NCI-H1092 treated with DMSO at 0.1 percent for 48 hours (cell line): ENCODE results near the gene LRR1.
"Not testable (repeated sequence)": the region's sequence is repeated elsewhere in the genome, so short reads cannot be mapped to it uniquely, and the experiment has no call there.

Experiments
- DNase-seq: peaks from one replicate; lab custom pipeline; 2025; lab: John Stamatoyannopoulos, UW

Gene LRR1

GRCh38 chr14:49585803-49586672, 12.7 kb upstream of the LRR1 start, which contains the start of gene RPS29:
Gene RPS29 (minus strand): TSS chr14:49586380. CDS start chr14:49586346, 34 bp downstream.
- DNase-seq = peak; percentile 100

GRCh38 chr14:49586673-49587460, 11.9 kb upstream of the LRR1 start:
- DNase-seq = peak; percentile 83

GRCh38 chr14:49589387-49589786, 9.4 kb upstream of the LRR1 start:
- no peak for DNase-seq

- no peak for DNase-seq
These were observed 5.7 kb upstream of the LRR1 start for GRCh38 chr14:49593016-49593415.

- no peak for DNase-seq
These were observed 4.2 kb upstream of the LRR1 start for GRCh38 chr14:49594347-49595091.

- DNase-seq = no peak
These were observed 603 bp upstream of the LRR1 start for GRCh38 chr14:49598189-49598484.

GRCh38 chr14:49607583-49607982, 8.8 kb downstream of the LRR1 start:
- DNase-seq = no peak

- DNase-seq = no peak
These were observed 13.5 kb downstream of the LRR1 start for GRCh38 chr14:49612251-49612650.

GRCh38 chr14:49612671-49613070, 13.9 kb downstream of the LRR1 start:
- no peak for DNase-seq

- no peak for DNase-seq
These were observed 15.5 kb downstream of the LRR1 start for GRCh38 chr14:49614196-49614595.

GRCh38 chr14:49615776-49616175, 17.0 kb downstream of the LRR1 start:
- DNase-seq = no peak

GRCh38 chr14:49617852-49618519, 19.2 kb downstream of the LRR1 start:
- no peak for DNase-seq

GRCh38 chr14:49619273-49619672, 20.5 kb downstream of the LRR1 start:
- not testable (repeated sequence) for DNase-seq

- DNase-seq = peak; percentile 42
These were observed 21.0 kb downstream of the LRR1 start for GRCh38 chr14:49619730-49620129.

- peak; percentile 99 for DNase-seq
These were observed 21.7 kb downstream of the LRR1 start, which contains the start of the genes MGAT2 and RPL36AL for GRCh38 chr14:49620182-49621113. Gene MGAT2 (plus strand): TSS chr14:49620799. CDS start chr14:49621269, 470 bp downstream. Gene RPL36AL (minus strand): TSS chr14:49620626. CDS start chr14:49619104, 1,522 bp downstream.

- peak; percentile 80 for DNase-seq
These were observed 22.6 kb downstream of the LRR1 start for GRCh38 chr14:49621114-49621881.

- DNase-seq = no peak
These were observed 23.4 kb downstream of the LRR1 start for GRCh38 chr14:49622022-49622607.

GRCh38 chr14:49623387-49623786, 24.6 kb downstream of the LRR1 start:
- DNase-seq = no peak
